CD4-positive, CD25-positive, alpha-beta regulatory T cell (primary cell): Measurements from ENCODE around the gene HPCA. TPM values are rescaled to one million over a fixed set of nuclear protein-coding genes. Genes with fewer than 3 reads are reported as not detected.
A peak's percentile ranks its signal among the peaks of the same experiment; 100 is the strongest.
"Not testable (repeated sequence)": the region's sequence is repeated elsewhere in the genome, so short reads cannot be mapped to it uniquely, and the experiment has no call there.

Source experiments
- ATAC-seq, 2 donors: fragments of 150-1000 bp; cut with Tn5 transposase; one replicate each; pipeline ENCODE4 v1.10.0; 2021; ENCODE audit warnings: low read depth in 2 of 2, moderate number of reproducible peaks in 2 of 2, moderate library complexity in 1 of 2
- DNase-seq, 3 donors: peaks; one replicate each; pipeline versions ENCODE4 v3.0.0 to v3.0.0-alpha.2; 2012 to 2022; ENCODE audit warnings: mixed read lengths in 1 of 3
- H3K27ac ChIP-seq: one replicate; pipeline ENCODE4 v1.7.0; 2013; ENCODE audit warnings: mild to moderate bottlenecking, low read length; ENCODE audit not compliant: insufficient read depth, poor library complexity, severe bottlenecking
- H3K27me3 ChIP-seq: one replicate; pipeline ENCODE4 v1.7.0; 2013; ENCODE audit warnings: low read length; ENCODE audit not compliant: control insufficient read depth, insufficient read depth
- H3K36me3 ChIP-seq: one replicate; pipeline ENCODE4 v1.7.0; 2013; ENCODE audit warnings: mild to moderate bottlenecking, low read length, moderate library complexity; ENCODE audit not compliant: control insufficient read depth, insufficient read depth
- H3K4me1 ChIP-seq: 2 replicates; pipeline ENCODE4 v1.7.0; 2013; ENCODE audit warnings: mild to moderate bottlenecking, low read length; ENCODE audit not compliant: insufficient read depth, control insufficient read depth, poor library complexity, severe bottlenecking
- H3K4me3 ChIP-seq: one replicate; pipeline ENCODE4 v1.7.0; 2013; ENCODE audit warnings: low read depth, mild to moderate bottlenecking, low read length, moderate library complexity
- H3K9me3 ChIP-seq, 2 experiments: 1 replicate in 1 of 2; 2 replicates in 1 of 2; pipeline ENCODE4 v1.7.0; 2013; ENCODE audit warnings: low read length in 2 of 2, mild to moderate bottlenecking in 1 of 2, moderate library complexity in 1 of 2; ENCODE audit not compliant: control insufficient read depth in 2 of 2
- H3K27ac Mint-ChIP-seq, 3 donors: one replicate each; pipeline ENCODE4 v1.8.0; 2020 to 2022; ENCODE audit warnings: mild to moderate bottlenecking in 3 of 3, mixed read lengths in 3 of 3, moderate library complexity in 2 of 3
- H3K27me3 Mint-ChIP-seq: one replicate; pipeline ENCODE4 v1.8.0; 2022; ENCODE audit warnings: mild to moderate bottlenecking, mixed read lengths
- H3K36me3 Mint-ChIP-seq: one replicate; pipeline ENCODE4 v1.8.0; 2020; ENCODE audit warnings: mixed read lengths
- H3K4me1 Mint-ChIP-seq, 4 donors: one replicate each; pipeline ENCODE4 v1.8.0; 2020 to 2022; ENCODE audit warnings: mixed read lengths in 4 of 4, mild to moderate bottlenecking in 1 of 4
- H3K4me3 Mint-ChIP-seq, 4 donors: one replicate each; pipeline ENCODE4 v1.8.0; 2020 to 2022; ENCODE audit warnings: mild to moderate bottlenecking in 4 of 4, mixed read lengths in 4 of 4, moderate library complexity in 3 of 4
- H3K9me3 Mint-ChIP-seq, 7 donors: one replicate each; pipeline ENCODE4 v1.8.0; 2020 to 2022; ENCODE audit warnings: mixed read lengths in 7 of 7, mild to moderate bottlenecking in 3 of 7, moderate library complexity in 2 of 7
- polyA plus RNA-seq, 4 donors: library from polyadenylated mRNA; unstranded; fragments of 300-500 nt; fragmentation: Illumina TruSeq; gene quantifications; one replicate each; pipeline ENCODE4 v1.2.3, GENCODE V29; 2021
- total RNA-seq: library from RNA; stranded (reverse); gene quantifications from one replicate; pipeline ENCODE4 v1.2.3, GENCODE V29; 2022

HPCA gene
- total and polyA plus RNA-seq, 5 donors from 2014 or later: not detected

DNA sequence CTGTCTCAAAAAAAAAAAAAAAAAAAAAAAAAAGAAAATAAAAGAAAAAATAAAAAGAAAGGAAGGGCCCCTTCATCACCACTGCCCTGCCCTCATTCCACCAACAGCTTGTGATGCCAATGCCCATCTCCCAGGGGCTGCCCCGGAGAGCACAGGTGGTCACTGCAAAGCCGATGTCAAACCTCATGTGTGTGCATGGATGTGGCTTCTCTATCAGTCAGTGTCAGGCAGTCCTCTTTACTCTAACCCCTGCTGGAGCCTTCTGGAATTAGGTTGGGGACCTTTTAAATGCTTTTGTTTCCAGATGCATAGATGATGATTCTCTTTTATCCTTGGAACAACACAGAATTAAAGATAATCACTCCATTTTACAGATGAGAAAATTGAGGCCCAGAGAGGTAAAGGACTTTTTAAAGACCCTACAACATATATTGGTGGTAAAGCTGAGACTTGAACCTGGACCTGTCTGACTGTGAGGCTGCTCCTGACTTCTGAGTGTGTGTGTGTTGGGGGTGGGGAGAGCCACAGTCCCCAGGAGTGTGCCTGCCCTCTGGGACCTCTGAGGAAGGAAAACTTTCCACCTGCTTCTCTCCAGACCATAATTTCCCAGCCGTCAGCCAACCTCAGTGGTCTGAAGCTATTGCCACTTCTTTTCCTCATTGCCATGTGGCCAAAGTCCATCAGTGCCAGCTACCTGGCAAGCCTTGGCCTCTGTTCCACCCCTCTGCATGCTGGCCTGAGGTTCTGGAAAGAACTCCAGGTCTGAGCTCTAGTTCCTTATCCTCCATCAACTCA lies 17.9 kb downstream of the HPCA start:
- no peak for DNase-seq
- H3K4me1 Mint-ChIP-seq: peaks cover 0 to 9% (median 3%) of the 10 kb centered on the region in 4 donors
- Histone ChIP-seq H3K4me3 (no peak overlapping the region), H3K4me1 (peaks cover 10% of the 10 kb centered on the region), H3K27me3 (peaks cover 12% of the 10 kb centered on the region), H3K36me3 (no peaks in the 10 kb centered on the region), H3K9me3 (no peaks in the 10 kb centered on the region), H3K27ac (no peak overlapping the region)
- H3K4me3 Mint-ChIP-seq: no peak overlapping the region
- H3K9me3 Mint-ChIP-seq: no peaks in the 10 kb centered on the region
- no peak for ATAC-seq
- H3K27ac Mint-ChIP-seq: no peak overlapping the region
- H3K27me3 Mint-ChIP-seq: peaks cover 54% of the 10 kb centered on the region
- no peaks in the 10 kb centered on the region for H3K36me3 Mint-ChIP-seq

DNA sequence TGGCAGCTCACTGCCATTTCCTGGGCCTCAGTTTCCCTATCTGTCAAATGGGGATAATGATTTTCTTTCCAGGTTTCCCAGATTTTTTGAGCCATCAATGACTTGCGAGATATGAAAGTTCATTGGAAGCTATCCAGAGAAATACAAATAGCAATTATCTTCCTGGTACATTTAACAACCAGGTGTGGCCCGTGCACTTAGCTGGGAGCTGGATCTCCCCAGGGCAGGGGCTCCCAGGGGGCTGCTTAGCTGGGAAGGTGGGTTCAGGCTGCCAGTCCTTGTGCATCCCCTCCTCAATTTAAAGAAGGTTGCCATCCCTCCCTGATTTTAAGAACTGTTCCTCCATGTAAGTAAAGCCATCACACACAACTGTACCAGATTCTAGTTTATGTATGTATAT lies 18.5 kb downstream of the HPCA start:
- no peaks in the 10 kb centered on the region for H3K36me3 ChIP-seq
- Mint-ChIP-seq H3K4me1 (peaks cover 0 to 9% (median 3%) of the 10 kb centered on the region in 4 donors), H3K4me3 (peak overlapping the region in 1 of 4 donors; percentile 12), H3K9me3 (no peaks in the 10 kb centered on the region), H3K27me3 (peaks cover 49% of the 10 kb centered on the region), H3K27ac (no peak overlapping the region), H3K36me3 (no peaks in the 10 kb centered on the region)
- DNase-seq (no peak), ATAC-seq (no peak)
- no peaks in the 10 kb centered on the region for H3K9me3 ChIP-seq
- peaks cover 10% of the 10 kb centered on the region for H3K4me1 ChIP-seq
- H3K27me3 ChIP-seq: peaks cover 12% of the 10 kb centered on the region
- no peak overlapping the region for H3K4me3 ChIP-seq
- no peak overlapping the region for H3K27ac ChIP-seq

DNA sequence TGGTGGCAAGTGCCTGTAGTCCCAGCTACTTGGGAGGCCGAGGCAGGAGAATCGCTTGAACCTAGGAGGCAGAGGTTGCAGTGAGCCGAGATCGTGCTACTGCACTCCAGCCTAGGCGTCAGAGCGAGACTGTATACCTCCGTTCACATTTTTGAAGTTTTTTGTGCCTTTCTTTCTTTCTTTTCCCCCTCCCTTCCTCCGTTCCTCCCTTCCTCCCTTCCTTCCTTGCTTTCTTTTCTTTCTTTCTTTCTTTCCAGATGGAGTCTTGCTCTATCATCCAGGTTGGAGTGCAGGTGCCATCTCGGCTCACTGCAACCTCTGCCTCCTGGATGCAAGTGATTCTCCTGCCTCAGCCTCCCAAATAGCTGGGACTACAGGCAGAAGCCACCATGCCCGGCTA lies 19.3 kb downstream of the HPCA start:
- not testable (repeated sequence) for H3K36me3 ChIP-seq, DNase-seq, ATAC-seq, H3K9me3 Mint-ChIP-seq, H3K4me3 ChIP-seq, H3K27ac Mint-ChIP-seq, H3K27ac ChIP-seq, H3K9me3 ChIP-seq, H3K4me3 Mint-ChIP-seq, H3K36me3 Mint-ChIP-seq, H3K4me1 ChIP-seq, H3K4me1 Mint-ChIP-seq
- H3K27me3 Mint-ChIP-seq: peaks cover 47% of the 10 kb centered on the region
- peaks cover 10% of the 10 kb centered on the region for H3K27me3 ChIP-seq

DNA sequence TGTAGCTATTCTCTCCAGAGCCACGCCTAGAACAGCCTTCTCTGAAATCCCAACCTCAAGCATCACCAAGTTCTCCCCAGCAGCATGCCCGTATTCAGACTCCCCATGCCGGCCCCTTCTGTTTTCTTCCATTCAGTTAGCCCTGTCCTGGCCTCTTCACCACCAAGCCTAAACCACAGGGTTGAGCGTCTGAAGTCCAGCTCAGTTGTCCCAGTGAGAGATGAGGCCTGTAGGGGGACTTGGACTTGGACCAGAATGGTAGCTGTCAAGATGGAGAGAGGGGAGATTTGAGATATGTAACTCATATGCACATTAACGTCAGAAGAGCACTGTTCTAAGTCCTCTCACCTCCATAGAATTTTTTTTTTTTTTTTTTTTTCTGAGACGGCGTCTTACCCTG lies 20.4 kb downstream of the HPCA start:
- Mint-ChIP-seq H3K27ac (no peak overlapping the region), H3K9me3 (peaks cover 0 to 2% (median 0%) of the 10 kb centered on the region in 7 donors), H3K27me3 (peaks cover 41% of the 10 kb centered on the region), H3K4me1 (peaks cover 0 to 5% (median 0%) of the 10 kb centered on the region in 4 donors), H3K4me3 (no peak overlapping the region), H3K36me3 (no peaks in the 10 kb centered on the region)
- Histone ChIP-seq H3K9me3 (no peaks in the 10 kb centered on the region), H3K27me3 (peaks cover 10% of the 10 kb centered on the region), H3K27ac (no peak overlapping the region), H3K4me1 (peaks cover 2% of the 10 kb centered on the region), H3K4me3 (no peak overlapping the region), H3K36me3 (no peaks in the 10 kb centered on the region)
- no peak for DNase-seq
- ATAC-seq: no peak

DNA sequence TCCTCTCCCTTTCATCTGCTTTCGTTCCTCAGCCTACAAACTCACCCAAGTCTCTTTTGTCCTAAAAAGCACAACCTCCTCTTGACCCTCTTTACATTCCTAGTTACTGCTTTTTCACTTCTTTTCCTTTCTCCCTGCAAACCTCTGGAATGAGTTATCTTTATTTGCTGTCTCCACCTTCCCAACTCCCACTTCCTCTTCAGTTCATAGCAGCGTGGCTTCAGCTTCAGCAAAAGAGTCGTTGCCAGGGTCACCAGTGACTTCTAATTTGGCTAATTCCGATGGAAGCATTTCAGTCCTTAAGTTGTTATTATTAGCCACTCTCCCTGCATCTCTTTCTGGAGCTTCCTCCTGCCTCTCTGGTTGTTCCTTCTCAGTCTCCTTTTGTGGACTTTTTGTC lies 21.1 kb downstream of the HPCA start:
- Histone ChIP-seq H3K4me1 (no peaks in the 10 kb centered on the region), H3K27ac (no peak overlapping the region), H3K9me3 (no peaks in the 10 kb centered on the region), H3K4me3 (no peak overlapping the region), H3K36me3 (no peaks in the 10 kb centered on the region), H3K27me3 (peaks cover 10% of the 10 kb centered on the region)
- peaks cover 0 to 2% (median 0%) of the 10 kb centered on the region in 7 donors for H3K9me3 Mint-ChIP-seq
- no peak overlapping the region for H3K27ac Mint-ChIP-seq
- H3K27me3 Mint-ChIP-seq: peaks cover 33% of the 10 kb centered on the region
- no peaks in the 10 kb centered on the region for H3K36me3 Mint-ChIP-seq
- DNase-seq: no peak
- no peak for ATAC-seq
- H3K4me3 Mint-ChIP-seq: no peak overlapping the region
- H3K4me1 Mint-ChIP-seq: no peaks in the 10 kb centered on the region

DNA sequence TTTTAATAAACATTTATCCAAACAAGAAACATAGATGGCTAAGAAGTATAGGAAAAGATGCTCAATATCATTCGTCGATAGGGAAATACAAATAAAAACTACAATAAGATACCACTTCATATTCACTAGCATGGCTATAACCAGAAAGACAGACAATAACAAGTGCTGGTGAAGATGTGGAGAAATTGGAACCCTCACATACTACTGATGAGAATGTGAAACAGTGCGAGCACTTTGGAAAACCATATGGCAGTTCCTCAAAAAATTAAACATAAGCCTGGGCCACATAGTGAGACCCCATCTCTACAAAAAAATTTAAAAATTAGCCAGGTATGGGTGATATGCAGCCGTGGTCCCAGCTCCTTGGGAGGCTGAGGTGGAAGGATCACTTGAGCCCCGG lies 24.0 kb downstream of the HPCA start:
- Mint-ChIP-seq H3K36me3 (no peaks in the 10 kb centered on the region), H3K4me1 (no peaks in the 10 kb centered on the region), H3K27me3 (peaks cover 11% of the 10 kb centered on the region), H3K4me3 (no peak overlapping the region), H3K9me3 (peaks cover 0 to 2% (median 0%) of the 10 kb centered on the region in 7 donors), H3K27ac (no peak overlapping the region)
- Histone ChIP-seq H3K36me3 (no peaks in the 10 kb centered on the region), H3K4me1 (no peaks in the 10 kb centered on the region), H3K9me3 (no peaks in the 10 kb centered on the region), H3K4me3 (no peak overlapping the region), H3K27me3 (peaks cover 10% of the 10 kb centered on the region), H3K27ac (no peak overlapping the region)
- ATAC-seq: no peak
- DNase-seq: no peak

DNA sequence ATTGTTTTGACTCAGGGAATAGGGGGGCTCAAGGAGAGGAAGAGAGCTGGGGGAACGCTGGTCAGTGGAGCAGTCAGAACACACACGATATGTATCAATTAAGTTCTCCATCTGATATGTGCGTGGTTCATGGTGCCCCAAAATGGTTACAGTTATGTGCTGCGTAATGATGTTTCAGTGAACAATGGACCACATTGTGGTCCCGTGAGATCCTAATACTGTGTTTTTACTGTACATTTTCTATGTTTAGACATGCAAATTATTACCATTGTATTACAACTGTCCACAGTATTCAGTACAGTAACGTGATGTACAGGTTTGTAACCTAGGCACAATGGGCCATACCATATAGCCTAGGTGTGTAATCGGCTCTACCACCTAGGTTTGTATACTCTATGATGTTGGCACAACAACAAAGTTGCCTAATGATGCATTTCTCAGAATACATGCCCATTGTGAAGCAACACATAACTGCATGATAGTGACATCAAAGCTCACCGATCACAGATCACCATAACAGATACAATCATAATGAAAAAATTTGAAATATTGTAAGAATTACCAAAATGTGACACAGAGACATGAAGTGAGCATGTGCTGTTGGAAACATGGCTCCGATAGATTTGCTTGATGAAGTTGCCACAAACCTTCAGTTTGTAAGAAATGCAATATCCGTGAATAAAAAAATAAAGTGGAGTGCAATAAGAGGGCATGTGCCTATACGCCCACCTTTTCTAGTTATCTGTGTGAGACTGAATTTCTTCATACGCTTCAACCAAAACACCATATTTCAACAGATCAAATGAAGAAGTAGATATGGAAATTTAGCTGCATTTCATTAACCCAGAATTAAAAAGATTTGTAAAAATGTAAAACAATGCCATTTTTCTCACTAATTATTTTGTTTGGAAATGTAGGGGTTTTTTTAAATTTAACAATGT lies 29.7 kb downstream of the HPCA start:
- H3K27ac ChIP-seq: no peak overlapping the region
- DNase-seq (no peak), ATAC-seq (no peak)
- Mint-ChIP-seq H3K27me3 (peaks cover 28% of the 10 kb centered on the region), H3K36me3 (no peaks in the 10 kb centered on the region), H3K27ac (no peak overlapping the region), H3K4me1 (peaks cover 0 to 5% (median 2%) of the 10 kb centered on the region in 4 donors), H3K9me3 (no peaks in the 10 kb centered on the region), H3K4me3 (no peak overlapping the region)
- H3K27me3 ChIP-seq: peaks cover 10% of the 10 kb centered on the region
- no peaks in the 10 kb centered on the region for H3K4me1 ChIP-seq
- H3K4me3 ChIP-seq: no peak overlapping the region
- H3K36me3 ChIP-seq: no peaks in the 10 kb centered on the region
- H3K9me3 ChIP-seq: no peaks in the 10 kb centered on the region
